ENCODE measurements around the gene SPATA32. TPM values are rescaled to one million over a fixed set of nuclear protein-coding genes. Genes with fewer than 3 reads are reported as not detected.

SPATA32 gene
- total and polyA plus RNA-seq, 2 experiments from 2014 or later = 0.45 TPM; not detected in 1

DNA sequence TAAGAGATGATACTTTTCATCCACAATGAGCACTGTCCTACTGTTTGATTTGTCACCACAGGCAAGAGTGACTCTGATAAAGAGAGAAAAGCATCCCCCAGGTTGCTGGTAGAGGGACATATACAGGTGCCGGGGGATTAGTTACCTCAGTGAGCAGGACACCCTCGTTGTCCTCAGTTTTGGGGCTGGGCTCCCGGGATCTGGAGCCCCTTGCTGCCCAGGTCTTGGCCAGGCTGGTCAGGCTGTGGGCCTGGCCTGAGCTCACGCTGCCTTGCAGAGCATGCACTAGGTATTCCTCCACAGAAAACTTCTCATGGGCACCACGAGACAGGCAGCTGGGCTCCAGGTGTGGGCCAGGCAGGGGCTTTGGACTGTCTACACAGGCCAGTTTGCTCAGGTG, 24.4 kb upstream of the SPATA32 start:
- Histone ChIP-seq H3K9me3 (ENCODE audit: low read depth) (no peaks in the 10 kb centered on the region), H3K4me1 (ENCODE audit: low read depth) (peaks cover 33% of the 10 kb centered on the region), H3K27ac (no peak overlapping the region), H3K4me3 (no peak overlapping the region), H3K27me3 (no peaks in the 10 kb centered on the region), H3K36me3 (peaks cover 5% of the 10 kb centered on the region)
- TF ChIP-seq, protein P1, sequence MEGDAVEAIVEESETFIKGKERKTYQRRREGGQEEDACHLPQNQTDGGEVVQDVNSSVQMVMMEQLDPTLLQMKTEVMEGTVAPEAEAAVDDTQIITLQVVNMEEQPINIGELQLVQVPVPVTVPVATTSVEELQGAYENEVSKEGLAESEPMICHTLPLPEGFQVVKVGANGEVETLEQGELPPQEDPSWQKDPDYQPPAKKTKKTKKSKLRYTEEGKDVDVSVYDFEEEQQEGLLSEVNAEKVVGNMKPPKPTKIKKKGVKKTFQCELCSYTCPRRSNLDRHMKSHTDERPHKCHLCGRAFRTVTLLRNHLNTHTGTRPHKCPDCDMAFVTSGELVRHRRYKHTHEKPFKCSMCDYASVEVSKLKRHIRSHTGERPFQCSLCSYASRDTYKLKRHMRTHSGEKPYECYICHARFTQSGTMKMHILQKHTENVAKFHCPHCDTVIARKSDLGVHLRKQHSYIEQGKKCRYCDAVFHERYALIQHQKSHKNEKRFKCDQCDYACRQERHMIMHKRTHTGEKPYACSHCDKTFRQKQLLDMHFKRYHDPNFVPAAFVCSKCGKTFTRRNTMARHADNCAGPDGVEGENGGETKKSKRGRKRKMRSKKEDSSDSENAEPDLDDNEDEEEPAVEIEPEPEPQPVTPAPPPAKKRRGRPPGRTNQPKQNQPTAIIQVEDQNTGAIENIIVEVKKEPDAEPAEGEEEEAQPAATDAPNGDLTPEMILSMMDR (IDR thresholded peaks at IDR 0.05; ENCODE audit: low read depth, low read length) = no peak
- DNase-seq (ENCODE audit: low read depth in 1 of 2, low spot score in 1 of 2) = no peak

DNA sequence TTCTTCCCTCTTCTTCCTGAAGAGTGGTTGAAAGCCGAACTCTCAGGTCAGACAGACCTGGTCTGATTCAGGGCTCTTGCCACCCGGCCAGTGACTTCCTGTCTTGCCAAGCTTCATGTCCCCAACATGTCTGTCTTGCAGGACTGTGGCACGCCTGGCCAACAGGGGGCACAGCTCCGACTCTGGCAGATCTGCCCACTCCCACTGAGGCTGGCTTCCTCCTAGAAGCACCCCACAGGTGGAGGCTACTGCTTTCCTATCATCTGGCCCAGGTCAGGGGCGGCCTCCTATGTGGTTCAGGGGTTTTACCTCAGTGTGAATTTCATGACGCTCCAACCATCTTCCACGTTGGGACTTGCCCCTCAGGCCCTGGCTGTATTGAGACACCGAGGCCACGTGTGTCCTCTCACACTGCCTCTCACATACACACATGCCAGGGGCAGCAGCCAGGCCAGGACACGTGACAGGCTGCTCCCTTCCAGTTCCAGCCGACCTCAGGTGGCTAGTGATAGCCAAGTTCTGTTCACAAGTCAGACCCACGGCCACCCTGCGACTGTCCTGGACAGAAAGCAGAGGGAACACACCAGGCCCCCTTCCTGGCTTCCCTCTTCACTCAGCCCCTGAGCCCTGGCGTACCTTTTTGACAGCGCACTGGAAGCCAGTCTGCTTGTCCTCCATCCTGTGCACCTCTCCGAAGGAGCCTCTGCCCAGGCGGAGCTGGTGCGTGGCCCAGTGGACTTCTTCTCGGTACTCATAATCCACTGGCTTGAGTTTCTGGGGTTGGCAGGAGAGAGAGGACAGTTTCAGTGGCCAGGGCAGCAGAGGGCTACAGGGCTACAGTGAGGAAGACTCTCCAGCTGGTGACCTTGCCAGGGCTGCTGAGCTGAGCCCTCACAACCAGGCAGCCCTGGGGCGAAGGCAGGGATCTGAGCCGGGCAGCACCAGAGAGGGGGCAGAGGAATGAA, 22.6 kb upstream of the SPATA32 start:
- H3K4me1 ChIP-seq (ENCODE audit: low read depth) = peaks cover 22% of the 10 kb centered on the region
- no peak overlapping the region for H3K4me3 ChIP-seq
- peaks cover 5% of the 10 kb centered on the region for H3K36me3 ChIP-seq
- DNase-seq (ENCODE audit: low read depth in 1 of 2, low spot score in 1 of 2) = no peak
- H3K27ac ChIP-seq = no peak overlapping the region
- H3K27me3 ChIP-seq = no peaks in the 10 kb centered on the region
- no peaks in the 10 kb centered on the region for H3K9me3 ChIP-seq (ENCODE audit: low read depth)
- TF ChIP-seq, protein P1 (IDR thresholded peaks at IDR 0.05; ENCODE audit: low read depth, low read length) = peak; percentile 20

DNA sequence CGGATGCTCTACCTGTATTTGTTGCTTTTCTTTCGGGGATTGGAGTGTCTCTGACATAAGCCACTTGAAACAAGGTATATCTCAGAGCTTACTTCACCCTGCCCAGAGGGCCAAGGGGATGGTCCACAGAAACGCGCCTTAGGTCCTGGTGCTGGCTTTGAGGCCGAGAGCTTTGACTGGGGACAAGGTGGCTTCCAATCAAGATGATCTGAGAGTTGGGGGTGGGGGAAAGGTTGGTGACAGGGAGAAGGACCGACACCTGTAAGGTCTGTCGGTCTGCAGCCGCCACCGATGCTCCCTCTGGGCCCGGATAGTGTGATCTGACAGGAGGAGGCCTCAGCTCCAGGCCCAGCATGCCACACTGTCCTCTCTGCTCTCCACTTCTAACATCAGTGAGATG, 21.8 kb upstream of the SPATA32 start:
- H3K4me1 ChIP-seq (ENCODE audit: low read depth) = peaks cover 14% of the 10 kb centered on the region
- H3K27ac ChIP-seq = no peak overlapping the region
- no peaks in the 10 kb centered on the region for H3K9me3 ChIP-seq (ENCODE audit: low read depth)
- H3K4me3 ChIP-seq = no peak overlapping the region
- no peaks in the 10 kb centered on the region for H3K27me3 ChIP-seq
- DNase-seq (ENCODE audit: low read depth in 1 of 2, low spot score in 1 of 2) = no peak
- TF ChIP-seq, protein P1 (IDR thresholded peaks at IDR 0.05; ENCODE audit: low read depth, low read length) = no peak
- H3K36me3 ChIP-seq = peaks cover 5% of the 10 kb centered on the region

DNA sequence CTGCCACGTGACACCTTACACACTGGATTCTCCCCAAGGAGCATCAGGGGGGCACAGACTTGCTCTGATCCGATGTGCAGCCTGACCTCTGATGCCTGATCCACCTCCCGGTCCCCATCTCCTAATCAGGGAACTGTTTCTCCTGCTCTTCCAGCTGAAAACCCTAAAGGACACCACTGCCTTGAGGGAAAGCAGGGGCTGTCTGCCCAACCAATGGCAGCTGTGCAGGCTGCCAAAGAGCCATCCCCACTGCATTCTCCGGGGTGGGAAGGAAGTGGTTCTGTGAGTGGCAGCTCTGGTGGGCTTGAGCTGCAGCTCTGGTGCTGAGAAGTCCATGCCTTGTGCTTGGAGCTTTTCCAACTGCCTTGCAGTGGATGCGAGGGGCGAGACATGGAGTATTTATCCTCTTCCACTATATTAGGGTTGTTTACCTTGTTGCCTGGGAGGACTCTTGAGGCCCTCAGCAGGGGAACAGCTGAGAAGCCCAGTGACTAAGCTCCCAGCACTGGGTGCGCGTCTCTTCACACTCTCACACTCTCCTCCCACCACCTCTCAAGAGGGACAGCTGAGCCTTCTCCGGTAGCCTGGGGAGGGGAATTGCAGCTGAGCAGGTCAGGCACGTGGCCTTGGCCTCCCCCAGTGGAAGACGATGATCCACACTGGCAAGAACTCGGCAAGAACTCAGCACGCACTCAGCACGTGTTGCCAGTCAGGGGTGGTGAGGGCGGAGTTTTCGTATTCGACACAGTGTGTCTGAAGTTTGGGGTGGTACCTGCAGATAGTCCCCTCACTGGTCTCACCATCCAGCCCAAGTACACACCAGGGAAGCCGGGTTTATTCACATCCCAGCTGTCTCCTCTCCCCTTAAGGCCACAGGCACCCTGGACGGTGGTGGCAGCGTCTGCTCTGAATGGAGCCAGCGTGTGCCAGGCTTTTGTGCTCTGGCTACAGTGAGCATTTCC, 21.1 kb upstream of the SPATA32 start:
- TF ChIP-seq, protein P1 (IDR thresholded peaks at IDR 0.05; ENCODE audit: low read depth, low read length) = no peak
- DNase-seq (ENCODE audit: low read depth in 1 of 2, low spot score in 1 of 2) = peak; percentile 32 to 77

DNA sequence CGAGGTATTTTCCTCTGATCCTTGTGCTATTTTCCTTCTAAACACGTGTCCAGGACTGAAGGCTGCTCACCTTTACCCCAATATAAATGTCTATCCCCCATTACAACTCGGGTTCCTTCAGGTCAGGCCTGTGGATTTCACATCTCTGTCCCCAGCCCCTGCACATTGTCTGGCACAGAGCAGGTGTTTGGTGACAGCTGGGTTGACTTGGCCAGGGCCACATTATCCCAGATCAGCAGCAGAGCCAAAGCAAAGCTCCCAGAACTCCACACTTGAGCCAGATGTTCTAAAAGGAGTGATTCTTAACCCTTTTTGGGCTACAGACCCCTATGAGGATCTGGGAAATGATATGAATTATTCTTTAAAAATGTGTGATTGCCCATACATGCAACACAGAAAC, 18.0 kb upstream of the SPATA32 start:
- no peak for DNase-seq (ENCODE audit: low read depth in 1 of 2, low spot score in 1 of 2)
- TF ChIP-seq, protein P1 (IDR thresholded peaks at IDR 0.05; ENCODE audit: low read depth, low read length) = no peak
- peaks cover 24% of the 10 kb centered on the region for H3K4me1 ChIP-seq (ENCODE audit: low read depth)
- H3K36me3 ChIP-seq = peaks cover 5% of the 10 kb centered on the region
- no peaks in the 10 kb centered on the region for H3K9me3 ChIP-seq (ENCODE audit: low read depth)
- no peak overlapping the region for H3K4me3 ChIP-seq
- H3K27me3 ChIP-seq = no peaks in the 10 kb centered on the region
- no peak overlapping the region for H3K27ac ChIP-seq

More for the DNA sequence above, 21.1 kb upstream of the SPATA32 start:
- H3K4me3 ChIP-seq = no peak overlapping the region
- H3K27ac ChIP-seq = peak overlapping the region; percentile 44
- peaks cover 5% of the 10 kb centered on the region for H3K36me3 ChIP-seq
- no peaks in the 10 kb centered on the region for H3K9me3 ChIP-seq (ENCODE audit: low read depth)
- H3K4me1 ChIP-seq (ENCODE audit: low read depth) = peaks cover 13% of the 10 kb centered on the region
- no peaks in the 10 kb centered on the region for H3K27me3 ChIP-seq

Data from cardiac muscle cell (in vitro differentiated cells and primary cell).